Tibial nerve (tissue), 4 donors: ENCODE results near the gene RTN4.

Source experiments
- CTCF ChIP-seq, 5 experiments: fragments of 200-600 bp in 3 of 5; fragments of 450-650 bp in 2 of 5; sonication (generic) in 3 of 5; IDR thresholded peaks; one replicate each; pipeline ENCODE4 v1.5.1; 2016 to 2019; ENCODE audit warnings: antibody characterized with exemption in 5 of 5, mild to moderate bottlenecking in 3 of 5, moderate library complexity in 2 of 5
- EP300 ChIP-seq, 2 donors: sonication (generic); formaldehyde crosslinking; IDR thresholded peaks; one replicate each; pipeline ENCODE4 v1.6.1; 2017; ENCODE audit warnings: antibody characterized with exemption in 2 of 2, mild to moderate bottlenecking in 1 of 2
- POLR2A ChIP-seq, 2 donors: fragments of 450-650 bp; IDR thresholded peaks; one replicate each; pipeline ENCODE4 v1.6.1; 2017; ENCODE audit warnings: antibody characterized with exemption in 2 of 2, mild to moderate bottlenecking in 2 of 2, moderate library complexity in 2 of 2

- TF ChIP-seq CTCF (IDR thresholded peaks at IDR 0.05) (no peak), POLR2A (IDR thresholded peaks at IDR 0.05) (no peak), EP300 (IDR thresholded peaks at IDR 0.05) (no peak)
These were observed 47.5 kb upstream of the RTN4 start for GRCh38 chr2:55097461-55098410.
